CD14-positive monocyte (primary cell): Measurements from ENCODE around the gene HSF2. TPM values are rescaled to one million over a fixed set of nuclear protein-coding genes. Genes with fewer than 3 reads are reported as not detected.

Experiments used
- DNase-seq, 3 donors: peaks; one replicate each; pipeline ENCODE4 v3.0.0-alpha.2; 2011 to 2022
- H2AFZ ChIP-seq: 2 replicates; pipeline ENCODE4 v1.6.0; 2012; ENCODE audit warnings: mild to moderate bottlenecking, low read depth, low read length, inconsistent platforms; ENCODE audit not compliant: insufficient read depth, poor library complexity, severe bottlenecking
- H3K27ac ChIP-seq, 2 donors: 1 replicate in 1 of 2; 2 replicates in 1 of 2; pipeline ENCODE4 v1.5.1; 2012 to 2013; ENCODE audit warnings: low read length in 2 of 2, control low read depth in 1 of 2, inconsistent platforms in 1 of 2, low read depth in 1 of 2, mild to moderate bottlenecking in 1 of 2
- H3K27me3 ChIP-seq, 2 donors: one replicate each; pipeline versions ENCODE4 v1.6.0 to v1.6.1; 2011 to 2013; ENCODE audit warnings: low read length in 2 of 2; ENCODE audit not compliant: control insufficient read depth in 2 of 2, insufficient read depth in 2 of 2
- H3K36me3 ChIP-seq, 2 donors: replicated peaks in 1 of 2; 1 replicate in 1 of 2; 2 replicates in 1 of 2; pipeline versions ENCODE4 v1.5.1 to v1.6.1; 2012 to 2013; ENCODE audit warnings: low read length in 2 of 2, control low read depth in 1 of 2, inconsistent platforms in 1 of 2, mild to moderate bottlenecking in 1 of 2; ENCODE audit not compliant: insufficient read depth in 2 of 2, control insufficient read depth in 1 of 2
- H3K4me1 ChIP-seq, 2 donors: 1 replicate in 1 of 2; 2 replicates in 1 of 2; pipeline versions ENCODE4 v1.5.1 to v1.6.1; 2012 to 2013; ENCODE audit warnings: low read length in 2 of 2, control low read depth in 1 of 2, inconsistent platforms in 1 of 2, mild to moderate bottlenecking in 1 of 2, moderate library complexity in 1 of 2; ENCODE audit not compliant: insufficient read depth in 2 of 2, control insufficient read depth in 1 of 2
- H3K4me2 ChIP-seq: replicated peaks from 2 replicates; pipeline ENCODE3; 2012; ENCODE audit warnings: low read length, moderate library complexity, mild to moderate bottlenecking; ENCODE audit not compliant: poor library complexity, severe bottlenecking; ENCODE audit errors: extremely low read depth
- H3K4me3 ChIP-seq, 3 experiments: fragments of 200-600 bp in 1 of 3; sonication (generic) in 1 of 3; replicated peaks in 1 of 3; 1 replicate in 2 of 3; 2 replicates in 1 of 3; pipeline ENCODE4 v1.5.1; 2011 to 2013; ENCODE audit warnings: low read length in 3 of 3, mild to moderate bottlenecking in 3 of 3, control low read depth in 2 of 3, low read depth in 2 of 3, inconsistent platforms in 1 of 3, moderate library complexity in 1 of 3
- H3K79me2 ChIP-seq: 2 replicates; pipeline ENCODE4 v1.6.0; 2012; ENCODE audit warnings: mild to moderate bottlenecking, control low read depth, inconsistent platforms, low read length, moderate library complexity; ENCODE audit not compliant: insufficient read depth
- H3K9ac ChIP-seq: 2 replicates; pipeline ENCODE4 v1.6.0; 2017; ENCODE audit warnings: low read length, mild to moderate bottlenecking; ENCODE audit not compliant: insufficient read depth, poor library complexity, severe bottlenecking
- H3K9me3 ChIP-seq, 2 donors: replicated peaks in 1 of 2; 1 replicate in 1 of 2; 2 replicates in 1 of 2; pipeline versions ENCODE4 v1.5.1 to v1.6.1; 2012 to 2013; ENCODE audit warnings: low read length in 2 of 2, control low read depth in 1 of 2; ENCODE audit not compliant: control insufficient read depth in 1 of 2, insufficient read depth in 1 of 2
- H4K20me1 ChIP-seq: 2 replicates; pipeline ENCODE4 v1.6.0; 2012; ENCODE audit warnings: mild to moderate bottlenecking, low read length, control low read depth, moderate library complexity; ENCODE audit not compliant: insufficient read depth
- H3K27ac Mint-ChIP-seq, 7 donors: one replicate each; pipeline ENCODE4 v1.8.0; 2020; ENCODE audit warnings: mild to moderate bottlenecking in 7 of 7, mixed read lengths in 7 of 7, moderate library complexity in 6 of 7, inconsistent platforms in 2 of 7
- H3K27me3 Mint-ChIP-seq, 3 donors: one replicate each; pipeline ENCODE4 v1.8.0; 2021 to 2022; ENCODE audit warnings: low read depth in 3 of 3, mild to moderate bottlenecking in 3 of 3, mixed read lengths in 3 of 3, moderate library complexity in 3 of 3, inconsistent platforms in 1 of 3
- H3K36me3 Mint-ChIP-seq, 2 donors: one replicate each; pipeline ENCODE4 v1.8.0; 2020; ENCODE audit warnings: mixed read lengths in 2 of 2, inconsistent platforms in 1 of 2, mild to moderate bottlenecking in 1 of 2
- H3K4me1 Mint-ChIP-seq: one replicate; pipeline ENCODE4 v1.8.0; 2020; ENCODE audit warnings: mild to moderate bottlenecking, mixed read lengths
- H3K4me3 Mint-ChIP-seq, 2 donors: one replicate each; pipeline ENCODE4 v1.8.0; 2020; ENCODE audit warnings: mild to moderate bottlenecking in 2 of 2, mixed read lengths in 2 of 2, moderate library complexity in 1 of 2
- H3K9me3 Mint-ChIP-seq, 7 donors: one replicate each; pipeline ENCODE4 v1.8.0; 2020 to 2022; ENCODE audit warnings: mixed read lengths in 7 of 7, mild to moderate bottlenecking in 6 of 7, moderate library complexity in 6 of 7, inconsistent platforms in 2 of 7
- WGBS: methylation state at CpG from one replicate; pipeline ENCODE4 v1.1.5; 2013; ENCODE audit warnings: missing lambda C conversion rate; ENCODE audit not compliant: insufficient coverage; 5-methylcytosine and 5-hydroxymethylcytosine counted together
- intact Hi-C, 2 donors: fragments of 100-400 bp; cut with micrococcal nuclease; formaldehyde crosslinking; loops; one replicate each; pipeline versions ENCODE4 v1.15.0 to v1.15.1; 2023
- polyA plus RNA-seq, 3 donors: library from polyadenylated mRNA; depleted of rRNA in 1 of 3; unstranded in 2 of 3; stranded (reverse) in 1 of 3; fragments of 300-500 nt in 2 of 3; fragments of >200 nt in 1 of 3; fragmentation: Illumina TruSeq in 2 of 3; gene quantifications; 1 replicate in 2 of 3; 2 replicates in 1 of 3; pipeline ENCODE4 v1.2.3, GENCODE V29; 2012 to 2021
- TF ChIP-seq, protein P1 (sequence below): fragments of 200-600 bp; IDR thresholded peaks from one replicate; pipeline ENCODE4 v1.8.0; 2022; ENCODE audit warnings: antibody characterized with exemption, mild to moderate bottlenecking

HSF2 gene
- polyA plus RNA-seq, 3 donors: 2.3 to 8.8 (median 2.6) TPM

DNA sequence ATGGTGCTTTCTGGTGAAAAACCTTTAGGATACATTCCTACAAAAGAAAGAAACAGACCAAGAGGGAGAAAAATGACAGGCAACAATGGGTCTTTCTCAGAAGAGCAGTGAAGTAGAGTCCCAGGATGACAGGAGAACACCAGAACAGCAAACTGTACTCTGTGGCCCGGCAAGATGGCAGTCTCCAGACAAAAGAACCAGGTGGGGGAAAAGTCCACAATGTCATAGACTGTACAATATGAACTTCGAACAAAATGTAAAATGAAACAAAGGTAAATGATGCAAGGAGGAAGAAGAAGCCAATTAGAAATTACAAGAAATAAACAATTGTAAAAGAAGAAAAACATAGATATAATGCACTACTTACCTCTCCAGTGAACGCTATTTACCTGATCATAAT lies 23.2 kb upstream of the HSF2 start:
- H3K36me3 Mint-ChIP-seq: no peaks in the 10 kb centered on the region
- H3K9me3 Mint-ChIP-seq: no peaks in the 10 kb centered on the region
- no peak overlapping the region for H2AFZ ChIP-seq
- H3K9ac ChIP-seq: no peak overlapping the region
- H3K27me3 ChIP-seq: peaks cover 0 to 2% of the 10 kb centered on the region in 2 donors
- TF ChIP-seq, protein P1, sequence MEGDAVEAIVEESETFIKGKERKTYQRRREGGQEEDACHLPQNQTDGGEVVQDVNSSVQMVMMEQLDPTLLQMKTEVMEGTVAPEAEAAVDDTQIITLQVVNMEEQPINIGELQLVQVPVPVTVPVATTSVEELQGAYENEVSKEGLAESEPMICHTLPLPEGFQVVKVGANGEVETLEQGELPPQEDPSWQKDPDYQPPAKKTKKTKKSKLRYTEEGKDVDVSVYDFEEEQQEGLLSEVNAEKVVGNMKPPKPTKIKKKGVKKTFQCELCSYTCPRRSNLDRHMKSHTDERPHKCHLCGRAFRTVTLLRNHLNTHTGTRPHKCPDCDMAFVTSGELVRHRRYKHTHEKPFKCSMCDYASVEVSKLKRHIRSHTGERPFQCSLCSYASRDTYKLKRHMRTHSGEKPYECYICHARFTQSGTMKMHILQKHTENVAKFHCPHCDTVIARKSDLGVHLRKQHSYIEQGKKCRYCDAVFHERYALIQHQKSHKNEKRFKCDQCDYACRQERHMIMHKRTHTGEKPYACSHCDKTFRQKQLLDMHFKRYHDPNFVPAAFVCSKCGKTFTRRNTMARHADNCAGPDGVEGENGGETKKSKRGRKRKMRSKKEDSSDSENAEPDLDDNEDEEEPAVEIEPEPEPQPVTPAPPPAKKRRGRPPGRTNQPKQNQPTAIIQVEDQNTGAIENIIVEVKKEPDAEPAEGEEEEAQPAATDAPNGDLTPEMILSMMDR: no peak
- H3K79me2 ChIP-seq: no peaks in the 10 kb centered on the region
- no peaks in the 10 kb centered on the region for H3K4me1 ChIP-seq
- H3K9me3 ChIP-seq: no peaks in the 10 kb centered on the region
- no CpG with 5 or more reads among the region's 3 CpGs for WGBS
- no peak overlapping the region for H3K4me3 ChIP-seq
- no peak overlapping the region for H3K4me2 ChIP-seq
- H3K27ac Mint-ChIP-seq: no peak overlapping the region
- peaks cover 5% of the 10 kb centered on the region for H3K4me1 Mint-ChIP-seq
- no peak overlapping the region for H3K4me3 Mint-ChIP-seq
- no peak overlapping the region for H3K27ac ChIP-seq
- no peaks in the 10 kb centered on the region for H3K36me3 ChIP-seq
- H3K27me3 Mint-ChIP-seq: peaks cover 6 to 12% (median 6%) of the 10 kb centered on the region in 3 donors
- DNase-seq: no peak
- intact Hi-C loops: no loop called here
- H4K20me1 ChIP-seq: no peaks in the 10 kb centered on the region

DNA sequence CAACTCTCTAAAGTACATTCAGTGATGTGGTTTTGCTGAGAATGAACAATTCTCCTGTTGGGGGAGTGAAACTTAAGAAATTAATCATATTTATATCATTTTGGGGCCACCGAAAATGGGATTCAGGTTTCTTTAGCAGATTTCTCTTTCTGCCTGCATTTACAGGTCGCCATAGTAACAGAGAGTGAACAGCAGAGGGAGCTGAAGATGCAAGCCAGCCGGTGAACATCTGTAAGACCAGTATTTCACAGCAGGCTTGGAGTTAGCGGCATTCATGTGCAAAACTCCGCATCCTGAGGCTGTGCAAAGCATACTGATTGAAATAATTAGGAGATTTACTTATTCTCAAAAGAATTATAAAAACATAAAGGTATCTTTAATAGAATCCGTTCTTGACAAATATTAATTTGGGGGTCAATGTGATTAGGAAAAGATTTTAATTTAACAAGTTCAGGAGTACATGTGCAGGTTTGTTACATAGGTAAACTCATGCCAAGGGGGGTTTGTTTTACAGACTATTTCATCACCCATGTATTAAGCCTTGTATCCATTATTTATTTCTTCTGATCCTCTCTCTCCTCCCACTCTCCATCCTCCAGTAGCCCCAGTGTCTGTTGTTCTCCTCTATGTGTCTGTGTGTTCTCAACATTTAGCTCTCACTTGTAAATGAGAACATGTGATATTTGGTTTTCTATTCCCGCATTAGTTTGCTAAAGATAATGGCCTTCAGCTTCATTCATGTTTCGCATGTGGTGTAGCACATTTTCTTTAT lies 17.8 kb upstream of the HSF2 start:
- Histone ChIP-seq H2AFZ (no peak overlapping the region), H3K36me3 (no peaks in the 10 kb centered on the region), H3K4me2 (no peak overlapping the region), H3K4me1 (no peaks in the 10 kb centered on the region), H4K20me1 (no peaks in the 10 kb centered on the region), H3K27me3 (no peaks in the 10 kb centered on the region), H3K4me3 (no peak overlapping the region), H3K9ac (no peak overlapping the region), H3K27ac (no peak overlapping the region), H3K79me2 (no peaks in the 10 kb centered on the region), H3K9me3 (no peaks in the 10 kb centered on the region)
- peak; percentile 19 to 47 (median 41) for DNase-seq
- TF ChIP-seq, protein P1: peak; percentile 75
- Mint-ChIP-seq H3K4me1 (peaks cover under 1% of the 10 kb centered on the region), H3K27me3 (peaks cover 2 to 9% (median 5%) of the 10 kb centered on the region in 3 donors), H3K4me3 (peak overlapping the region in 1 of 2 donors; percentile 26), H3K9me3 (no peaks in the 10 kb centered on the region), H3K36me3 (no peaks in the 10 kb centered on the region), H3K27ac (no peak overlapping the region)
- intact Hi-C loops: loop anchor here in 1 of 2 donors (5.0 kb wide), 1 partner anchor 151 kb away; no protein-coding TSS in a partner anchor
- 33% methylated on average over 3 of the region's 8 CpGs for WGBS
